Fibroblast of upper back skin (primary cell): ENCODE data around the gene NCKAP5.
"Not testable (repeated sequence)": the region's sequence is repeated elsewhere in the genome, so short reads cannot be mapped to it uniquely, and the experiment has no call there.

Experiments
- DNase-seq: peaks from one replicate; pipeline ENCODE4 v3.0.0-alpha.2; 2013

NCKAP5 gene

DNA sequence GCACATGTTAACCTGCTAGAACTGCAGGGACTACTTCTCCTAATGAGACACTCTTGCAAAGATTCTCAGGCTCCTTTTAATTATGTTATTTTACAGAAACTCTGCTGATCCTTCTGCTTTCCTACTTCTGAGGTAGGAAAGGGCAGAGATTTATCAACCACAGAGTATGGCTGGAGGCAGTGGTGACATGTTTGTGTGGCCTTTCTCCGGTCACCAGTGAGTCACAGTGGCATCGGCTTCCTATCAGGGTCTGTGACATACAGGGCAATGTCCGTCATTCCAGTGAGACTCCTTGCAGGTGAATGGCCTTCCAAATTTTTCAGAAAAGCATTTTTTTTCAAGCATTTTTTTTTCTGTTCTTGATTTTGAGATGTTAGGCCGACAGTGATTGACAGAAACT, 717.6 kb downstream of the NCKAP5 start:
- no peak for DNase-seq

GRCh38 chr2:132849118-132849517, 719.1 kb downstream of the NCKAP5 start:
- DNase-seq = peak; percentile 81

- DNase-seq = no peak
Observed at GRCh38 chr2:132845339-132845738, 722.9 kb downstream of the NCKAP5 start.

DNA sequence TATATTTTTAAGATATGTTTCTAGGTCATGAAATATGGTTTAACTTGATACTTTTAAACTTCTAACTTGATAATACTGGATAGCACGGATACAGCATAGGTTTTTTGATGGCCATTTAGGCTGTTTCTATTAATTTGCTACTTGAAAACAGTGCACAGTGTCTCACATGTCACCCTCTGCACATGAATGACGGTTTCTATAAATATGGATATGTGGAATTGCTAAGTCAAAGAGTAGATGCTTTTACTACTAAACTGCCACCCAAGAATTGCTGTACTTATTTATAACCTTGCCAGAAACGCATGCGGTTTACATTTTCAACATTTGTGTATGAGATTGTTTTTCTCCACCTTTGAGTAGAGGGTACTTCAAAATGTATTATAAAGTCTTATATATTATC, 723.7 kb downstream of the NCKAP5 start:
- no peak for DNase-seq

- no peak for DNase-seq
Observed at GRCh38 chr2:132837769-132838168, 730.5 kb downstream of the NCKAP5 start.

- no peak for DNase-seq
Observed at GRCh38 chr2:132830321-132830827, 737.9 kb downstream of the NCKAP5 start.

- DNase-seq = no peak
Observed at GRCh38 chr2:132825601-132826000, 742.7 kb downstream of the NCKAP5 start.

GRCh38 chr2:132824716-132825115, 743.5 kb downstream of the NCKAP5 start:
- DNase-seq = peak; percentile 35

- no peak for DNase-seq
Observed at GRCh38 chr2:132816234-132816633, 752.0 kb downstream of the NCKAP5 start.

DNA sequence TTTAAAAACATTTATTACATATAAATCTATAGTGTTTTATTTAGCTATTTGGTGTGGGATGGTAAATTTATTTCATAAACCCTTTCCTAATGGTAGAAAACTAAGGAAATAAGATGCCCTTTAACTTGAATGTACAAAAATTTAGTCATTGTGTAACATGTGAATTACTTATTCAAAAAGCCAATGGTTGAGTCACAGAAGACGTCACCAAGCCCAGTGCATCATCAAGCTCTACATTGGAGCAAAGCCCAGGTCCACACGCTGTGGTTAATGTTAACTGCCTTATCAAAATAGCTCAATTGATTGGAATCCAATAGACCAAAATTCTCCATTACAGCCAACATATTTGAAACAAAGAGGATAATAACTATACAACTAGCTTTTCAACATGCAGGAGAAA, 752.7 kb downstream of the NCKAP5 start:
- DNase-seq = peak; percentile 91

DNA sequence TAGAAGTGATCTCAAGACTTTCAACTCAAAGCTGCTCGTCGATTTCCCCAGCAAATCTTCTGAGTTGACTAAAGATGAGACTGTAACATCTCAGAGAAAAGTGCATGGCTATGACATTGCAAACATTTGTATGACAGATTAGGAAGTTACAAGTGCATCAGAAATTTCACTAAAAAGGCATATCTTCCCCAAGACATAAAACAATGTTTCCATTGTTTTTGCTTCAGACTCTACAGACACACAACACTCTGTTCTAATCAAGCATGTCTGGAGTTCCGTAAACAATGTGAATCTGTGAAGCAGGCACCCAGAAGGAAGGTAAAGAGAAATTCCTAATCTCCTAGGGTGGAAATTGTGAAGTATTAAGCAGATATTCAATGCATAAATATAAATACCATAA, 753.6 kb downstream of the NCKAP5 start:
- DNase-seq = no peak

DNA sequence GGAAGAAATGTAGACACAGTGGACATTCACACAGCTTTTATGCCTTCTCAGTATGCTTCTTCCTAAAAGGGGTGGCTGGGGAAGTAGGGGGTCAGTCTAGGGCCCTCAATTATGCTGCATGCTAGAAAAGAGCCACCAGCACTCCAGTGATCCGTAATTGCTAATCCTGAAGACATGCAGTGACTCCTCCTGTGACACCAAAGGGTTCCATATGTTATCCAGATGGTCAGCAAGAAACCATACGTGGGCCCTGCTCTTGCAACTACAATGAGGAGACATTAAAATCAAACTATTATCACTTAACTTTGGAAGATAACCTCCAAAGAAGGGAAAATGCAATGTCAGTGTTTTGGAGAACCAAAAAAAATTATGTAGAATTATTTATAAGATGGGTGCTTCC, 754.8 kb downstream of the NCKAP5 start:
- peak; percentile 19 for DNase-seq

DNA sequence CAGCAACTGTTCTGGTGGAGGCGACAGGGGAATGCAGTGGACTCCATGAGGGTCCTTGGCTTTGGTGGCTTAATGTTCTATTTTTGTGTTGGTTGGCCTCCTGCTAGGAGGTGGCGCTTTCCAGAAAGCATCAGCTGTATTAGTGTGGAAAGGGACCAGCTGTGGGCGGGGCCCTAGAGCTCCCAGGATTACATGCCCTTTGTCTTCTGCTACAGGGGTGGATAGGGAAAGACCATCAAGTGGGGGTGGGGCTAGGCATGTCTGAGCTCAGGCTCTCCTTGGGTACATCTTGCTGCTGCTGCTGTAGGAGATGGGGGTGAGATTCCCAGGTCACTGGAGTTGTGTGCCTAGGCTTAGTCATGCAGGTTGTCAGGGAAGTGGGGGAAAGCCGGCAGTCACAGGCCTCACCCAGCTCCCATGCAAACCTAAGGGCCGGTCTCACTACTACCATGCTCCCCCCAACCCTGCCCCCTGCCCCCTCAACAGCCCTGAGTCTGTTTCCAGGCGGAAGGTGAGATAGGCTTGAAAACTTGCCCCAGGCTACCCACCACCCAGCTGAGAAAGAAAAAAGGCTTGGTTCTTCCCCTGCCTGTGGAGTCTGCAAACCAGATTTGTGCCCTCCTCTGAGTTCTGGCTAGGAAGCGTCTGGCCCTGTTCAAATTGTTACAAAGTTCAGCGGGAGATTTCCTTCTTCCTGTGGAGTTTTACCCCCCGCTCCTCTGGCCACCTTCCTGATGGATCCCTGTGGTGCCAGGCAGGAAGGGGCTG, 756.9 kb downstream of the NCKAP5 start:
- DNase-seq = no peak

GRCh38 chr2:132809962-132810361, 758.3 kb downstream of the NCKAP5 start:
- not testable (repeated sequence) for DNase-seq

GRCh38 chr2:132804051-132804450, 764.2 kb downstream of the NCKAP5 start:
- peak; percentile 63 for DNase-seq

GRCh38 chr2:132798341-132798740, 769.9 kb downstream of the NCKAP5 start:
- no peak for DNase-seq

DNA sequence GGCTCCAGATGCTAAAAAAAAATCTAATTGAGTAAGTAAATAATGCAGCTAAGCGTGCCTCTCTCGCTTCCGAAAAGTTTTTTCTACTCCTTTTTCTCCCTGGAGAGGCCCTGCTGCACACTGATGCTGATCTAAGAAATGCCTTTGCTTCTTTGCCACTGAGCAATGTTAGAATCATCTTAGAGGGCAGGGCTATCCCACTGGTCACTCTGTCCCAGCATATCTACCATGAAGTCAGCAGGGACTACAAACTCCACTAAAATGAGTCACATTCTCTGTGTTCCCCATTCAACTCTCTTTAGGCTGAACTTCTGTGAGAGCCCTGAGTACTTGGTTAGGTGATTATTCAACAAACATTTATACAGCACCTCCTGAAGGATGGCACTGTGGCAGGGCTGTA, 770.7 kb downstream of the NCKAP5 start:
- peak; percentile 54 for DNase-seq

DNA sequence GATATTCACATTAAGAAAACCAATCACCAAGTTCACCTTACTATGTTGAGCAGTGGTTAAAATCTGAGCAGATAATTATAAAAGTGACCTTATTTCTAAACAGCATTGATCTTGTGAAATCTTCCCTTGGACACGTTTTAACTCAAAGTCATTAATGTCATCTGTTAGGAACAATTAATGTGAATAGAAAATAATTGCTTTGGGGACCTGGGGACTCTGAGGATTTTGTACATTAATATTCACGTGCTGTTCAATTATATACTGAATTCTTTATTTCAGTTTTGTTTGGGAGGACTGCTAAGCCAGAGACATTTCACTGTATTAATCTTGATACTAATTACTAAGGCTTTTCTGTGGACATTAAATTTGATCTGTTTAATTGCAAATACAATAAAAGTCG, 771.2 kb downstream of the NCKAP5 start:
- DNase-seq = no peak

DNA sequence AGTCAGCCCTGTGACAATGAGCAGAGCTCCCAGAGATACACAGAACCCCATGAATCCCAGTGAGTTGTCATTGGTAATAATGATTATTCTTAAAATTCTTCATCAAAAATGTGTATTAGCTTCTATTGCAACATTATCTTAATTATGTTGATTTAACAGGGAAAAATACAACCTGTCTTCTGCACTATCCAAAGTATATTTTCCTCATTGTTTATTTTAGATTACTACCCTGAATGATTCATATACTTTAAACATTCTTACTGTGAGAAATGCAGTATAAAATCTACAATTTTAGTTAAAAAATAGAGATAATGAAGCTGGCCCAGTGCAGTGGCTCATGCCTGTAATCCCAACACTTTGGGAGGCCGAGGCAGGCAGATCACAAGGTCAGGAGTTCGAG, 773.0 kb downstream of the NCKAP5 start:
- DNase-seq = no peak

- no peak for DNase-seq
Observed at GRCh38 chr2:132793532-132793931, 774.7 kb downstream of the NCKAP5 start.

DNA sequence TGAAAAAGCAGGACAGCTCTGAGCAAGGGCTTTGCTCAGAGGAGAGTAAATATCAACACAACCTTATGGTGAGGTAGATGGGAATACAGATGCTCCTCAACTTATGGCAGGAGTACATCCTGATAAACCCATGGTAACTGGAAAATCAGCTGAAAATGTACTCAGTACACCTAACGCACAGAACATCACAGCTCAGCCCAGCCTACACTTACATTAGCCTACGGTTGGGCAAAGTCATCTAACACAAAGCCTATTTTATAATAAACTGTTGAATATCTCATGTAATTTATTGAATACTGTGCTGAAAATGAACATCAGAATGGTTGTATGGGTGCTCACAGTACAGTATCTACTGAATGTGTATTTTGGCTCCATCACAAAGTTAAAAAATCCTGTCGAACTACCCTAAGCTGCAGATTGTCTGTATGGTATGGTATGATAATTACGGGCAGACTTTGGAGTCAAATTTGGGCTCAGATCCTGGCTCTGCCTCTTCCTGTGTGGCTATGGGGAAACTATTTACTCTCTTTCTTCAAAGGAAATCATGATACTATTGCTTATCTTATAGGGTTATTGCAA, 778.0 kb downstream of the NCKAP5 start:
- peak; percentile 49 for DNase-seq

GRCh38 chr2:132789066-132789465, 779.2 kb downstream of the NCKAP5 start:
- DNase-seq = no peak

DNA sequence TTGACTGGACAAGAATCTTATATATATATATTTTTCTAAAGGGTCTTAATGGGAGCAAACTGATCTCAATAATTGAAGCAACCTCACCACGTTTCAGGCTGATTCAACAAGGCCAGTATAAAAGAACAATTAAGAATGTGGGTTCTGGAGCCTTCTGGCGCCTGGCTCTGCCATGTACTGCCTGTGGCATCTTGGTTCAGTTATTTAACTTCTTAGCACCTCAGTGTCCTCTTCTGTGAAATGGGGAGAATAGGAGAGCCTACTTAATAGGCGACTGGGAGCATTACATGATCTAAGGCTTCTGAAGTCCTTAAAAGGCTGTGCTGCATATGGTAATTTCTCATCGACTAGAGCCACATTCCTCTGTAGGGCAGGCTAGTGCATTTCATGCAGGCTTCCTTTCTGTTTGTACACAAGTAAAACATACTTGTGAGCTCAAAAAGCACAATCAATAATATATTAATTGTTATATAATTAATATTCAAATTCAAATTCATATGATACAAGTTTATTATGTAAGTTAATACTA, 779.9 kb downstream of the NCKAP5 start:
- DNase-seq = no peak

DNA sequence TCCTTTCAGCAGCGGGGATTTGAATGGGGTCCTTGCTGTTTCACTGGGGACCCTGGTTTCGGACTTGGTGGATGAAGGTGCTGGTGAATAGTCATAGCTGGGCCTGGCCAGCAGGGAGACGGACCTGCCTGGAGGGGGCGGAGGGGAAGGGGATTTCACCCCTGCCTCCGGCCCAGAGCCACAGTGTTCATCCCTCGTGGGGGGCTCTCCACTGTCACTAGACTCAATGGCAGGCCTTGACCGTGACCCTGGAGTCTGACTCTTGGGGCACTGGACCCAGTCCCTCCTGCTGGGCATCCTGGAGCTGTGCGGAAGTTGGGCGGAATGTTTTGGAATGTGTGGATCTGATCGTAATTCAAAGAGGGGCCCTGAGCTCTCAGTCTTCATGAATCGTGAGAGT, 784.4 kb downstream of the NCKAP5 start:
- no peak for DNase-seq
